ENCODE data around the gene VPS26A. TPM values are rescaled to one million over a fixed set of nuclear protein-coding genes. Genes with fewer than 3 reads are reported as not detected.
"Not testable (repeated sequence)": the region's sequence is repeated elsewhere in the genome, so short reads cannot be mapped to it uniquely, and the experiment has no call there.

The VPS26A gene
- total RNA-seq, 1 donor from 2014 or later: 45.0 TPM

GRCh38 chr10:69160809-69161241, 36.8 kb downstream of the VPS26A start:
- no peak for DNase-seq (ENCODE audit: low read depth)
- Histone ChIP-seq H3K36me3 (ENCODE audit: control insufficient read depth, insufficient read depth, low read length) (no peaks in the 10 kb centered on the region), H3K4me3 (ENCODE audit: low read depth, low read length) (no peak overlapping the region), H3K27me3 (ENCODE audit: control insufficient read depth, insufficient read depth, low read length) (no peaks in the 10 kb centered on the region)
- TF ChIP-seq, protein P1, sequence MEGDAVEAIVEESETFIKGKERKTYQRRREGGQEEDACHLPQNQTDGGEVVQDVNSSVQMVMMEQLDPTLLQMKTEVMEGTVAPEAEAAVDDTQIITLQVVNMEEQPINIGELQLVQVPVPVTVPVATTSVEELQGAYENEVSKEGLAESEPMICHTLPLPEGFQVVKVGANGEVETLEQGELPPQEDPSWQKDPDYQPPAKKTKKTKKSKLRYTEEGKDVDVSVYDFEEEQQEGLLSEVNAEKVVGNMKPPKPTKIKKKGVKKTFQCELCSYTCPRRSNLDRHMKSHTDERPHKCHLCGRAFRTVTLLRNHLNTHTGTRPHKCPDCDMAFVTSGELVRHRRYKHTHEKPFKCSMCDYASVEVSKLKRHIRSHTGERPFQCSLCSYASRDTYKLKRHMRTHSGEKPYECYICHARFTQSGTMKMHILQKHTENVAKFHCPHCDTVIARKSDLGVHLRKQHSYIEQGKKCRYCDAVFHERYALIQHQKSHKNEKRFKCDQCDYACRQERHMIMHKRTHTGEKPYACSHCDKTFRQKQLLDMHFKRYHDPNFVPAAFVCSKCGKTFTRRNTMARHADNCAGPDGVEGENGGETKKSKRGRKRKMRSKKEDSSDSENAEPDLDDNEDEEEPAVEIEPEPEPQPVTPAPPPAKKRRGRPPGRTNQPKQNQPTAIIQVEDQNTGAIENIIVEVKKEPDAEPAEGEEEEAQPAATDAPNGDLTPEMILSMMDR (IDR thresholded peaks at IDR 0.05; ENCODE audit: insufficient read depth, low read length, poor library complexity, severe bottlenecking): no peak

GRCh38 chr10:69168493-69168892, 44.5 kb downstream of the VPS26A start:
- Histone ChIP-seq H3K4me3 (ENCODE audit: low read depth, low read length) (no peak overlapping the region), H3K36me3 (ENCODE audit: control insufficient read depth, insufficient read depth, low read length) (no peaks in the 10 kb centered on the region), H3K27me3 (ENCODE audit: control insufficient read depth, insufficient read depth, low read length) (no peaks in the 10 kb centered on the region)
- TF ChIP-seq, protein P1 (IDR thresholded peaks at IDR 0.05; ENCODE audit: insufficient read depth, low read length, poor library complexity, severe bottlenecking): no peak
- DNase-seq (ENCODE audit: low read depth): no peak

- DNase-seq (ENCODE audit: low read depth): no peak
- no peaks in the 10 kb centered on the region for H3K36me3 ChIP-seq (ENCODE audit: control insufficient read depth, insufficient read depth, low read length)
- H3K4me3 ChIP-seq (ENCODE audit: low read depth, low read length): no peak overlapping the region
- TF ChIP-seq, protein P1 (IDR thresholded peaks at IDR 0.05; ENCODE audit: insufficient read depth, low read length, poor library complexity, severe bottlenecking): no peak
- no peaks in the 10 kb centered on the region for H3K27me3 ChIP-seq (ENCODE audit: control insufficient read depth, insufficient read depth, low read length)
Observed at GRCh38 chr10:69172241-69172982, 48.4 kb downstream of the VPS26A start.

GRCh38 chr10:69175326-69175725, 51.3 kb downstream of the VPS26A start:
- H3K4me3 ChIP-seq (ENCODE audit: low read depth, low read length); H3K36me3 ChIP-seq (ENCODE audit: control insufficient read depth, insufficient read depth, low read length); H3K27me3 ChIP-seq (ENCODE audit: control insufficient read depth, insufficient read depth, low read length); DNase-seq (ENCODE audit: low read depth): not testable (repeated sequence)

- no peaks in the 10 kb centered on the region for H3K27me3 ChIP-seq (ENCODE audit: control insufficient read depth, insufficient read depth, low read length)
- H3K4me3 ChIP-seq (ENCODE audit: low read depth, low read length): no peak overlapping the region
- DNase-seq (ENCODE audit: low read depth): no peak
- no peaks in the 10 kb centered on the region for H3K36me3 ChIP-seq (ENCODE audit: control insufficient read depth, insufficient read depth, low read length)
- TF ChIP-seq, protein P1 (IDR thresholded peaks at IDR 0.05; ENCODE audit: insufficient read depth, low read length, poor library complexity, severe bottlenecking): no peak
Observed at GRCh38 chr10:69176823-69177222, 52.8 kb downstream of the VPS26A start.

DNA sequence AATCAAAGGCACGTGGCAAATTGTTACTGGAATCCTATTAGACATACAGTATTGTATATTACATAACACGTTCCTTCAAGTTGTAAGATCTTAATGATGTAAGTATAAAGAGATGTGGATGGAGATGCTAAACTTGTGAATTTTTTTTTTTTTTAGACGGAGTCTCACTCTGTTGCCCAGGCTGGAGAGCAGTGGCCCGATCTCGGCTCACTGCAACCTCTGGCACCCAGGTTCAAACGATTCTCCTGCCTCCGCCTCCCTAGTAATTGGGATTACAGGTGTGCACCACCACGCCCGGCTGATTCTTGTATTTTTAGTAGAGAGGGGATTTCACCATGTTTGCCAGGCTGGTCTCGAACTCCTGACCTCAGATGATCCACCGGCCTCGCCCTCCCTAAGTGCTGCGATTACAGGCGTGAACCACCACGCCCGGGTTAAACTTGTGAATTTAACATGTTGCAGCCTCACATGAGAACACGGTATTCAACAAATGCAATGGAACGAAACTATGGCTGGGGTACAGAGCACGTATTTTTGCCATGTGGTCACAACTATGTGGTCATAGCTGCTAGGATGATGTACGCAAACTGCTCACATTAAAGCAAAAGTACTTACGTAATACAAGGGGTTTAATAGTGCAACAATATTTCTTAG, 55.2 kb downstream of the VPS26A start:
- Histone ChIP-seq H3K36me3 (ENCODE audit: control insufficient read depth, insufficient read depth, low read length) (no peaks in the 10 kb centered on the region), H3K4me3 (ENCODE audit: low read depth, low read length) (peak overlapping the region; percentile 92), H3K27me3 (ENCODE audit: control insufficient read depth, insufficient read depth, low read length) (no peaks in the 10 kb centered on the region)
- no peak for DNase-seq (ENCODE audit: low read depth)
- TF ChIP-seq, protein P1 (IDR thresholded peaks at IDR 0.05; ENCODE audit: insufficient read depth, low read length, poor library complexity, severe bottlenecking): no peak

Measured in kidney epithelial cell (primary cell).